B cell (primary cell): ENCODE data around the gene LRFN5.

Experiments used
- EZH2 ChIP-seq: IDR thresholded peaks from 2 replicates; pipeline ENCODE4 v1.6.1; 2012; ENCODE audit warnings: borderline replicate concordance, low read depth, mild to moderate bottlenecking, moderate library complexity, low read length; ENCODE audit not compliant: insufficient read depth, poor library complexity, severe bottlenecking
- TF ChIP-seq, protein P1 (sequence below): fragments of 200-600 bp; IDR thresholded peaks from one replicate; pipeline ENCODE4 v1.8.0; 2022; ENCODE audit warnings: antibody characterized with exemption, mild to moderate bottlenecking

DNA sequence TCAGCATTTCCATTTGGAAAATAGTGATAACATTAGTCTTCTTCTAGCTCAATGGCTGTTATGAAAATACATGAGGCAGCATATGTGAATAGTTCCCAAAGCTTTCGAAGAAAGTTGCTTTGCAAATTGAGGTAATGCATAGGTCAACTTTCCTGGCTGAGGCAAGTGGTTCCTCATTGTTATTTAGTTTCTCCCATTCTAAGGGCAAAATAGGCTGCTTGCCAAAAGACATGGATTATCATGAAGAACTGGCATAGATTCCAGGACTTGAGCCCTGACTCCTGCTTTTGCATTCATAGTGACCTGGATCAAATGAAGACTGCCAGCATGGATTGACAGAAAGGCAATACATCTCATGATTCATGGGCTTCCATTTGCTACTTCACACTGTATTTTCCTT lies 35.7 kb downstream of the LRFN5 start:
- TF ChIP-seq, protein P1, sequence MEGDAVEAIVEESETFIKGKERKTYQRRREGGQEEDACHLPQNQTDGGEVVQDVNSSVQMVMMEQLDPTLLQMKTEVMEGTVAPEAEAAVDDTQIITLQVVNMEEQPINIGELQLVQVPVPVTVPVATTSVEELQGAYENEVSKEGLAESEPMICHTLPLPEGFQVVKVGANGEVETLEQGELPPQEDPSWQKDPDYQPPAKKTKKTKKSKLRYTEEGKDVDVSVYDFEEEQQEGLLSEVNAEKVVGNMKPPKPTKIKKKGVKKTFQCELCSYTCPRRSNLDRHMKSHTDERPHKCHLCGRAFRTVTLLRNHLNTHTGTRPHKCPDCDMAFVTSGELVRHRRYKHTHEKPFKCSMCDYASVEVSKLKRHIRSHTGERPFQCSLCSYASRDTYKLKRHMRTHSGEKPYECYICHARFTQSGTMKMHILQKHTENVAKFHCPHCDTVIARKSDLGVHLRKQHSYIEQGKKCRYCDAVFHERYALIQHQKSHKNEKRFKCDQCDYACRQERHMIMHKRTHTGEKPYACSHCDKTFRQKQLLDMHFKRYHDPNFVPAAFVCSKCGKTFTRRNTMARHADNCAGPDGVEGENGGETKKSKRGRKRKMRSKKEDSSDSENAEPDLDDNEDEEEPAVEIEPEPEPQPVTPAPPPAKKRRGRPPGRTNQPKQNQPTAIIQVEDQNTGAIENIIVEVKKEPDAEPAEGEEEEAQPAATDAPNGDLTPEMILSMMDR: no peak
- TF ChIP-seq EZH2: no peak
